Muscle of back (tissue), 11 donors: Measurements from ENCODE around the gene CHKA. TPM values are rescaled to one million over a fixed set of nuclear protein-coding genes. Genes with fewer than 3 reads are reported as not detected.

Source experiments
- DNase-seq, 3 donors: peaks; one replicate each; pipeline versions ENCODE4 v3.0.0 to v3.0.0-alpha.2; 2013
- polyA plus RNA-seq, 10 donors: library from polyadenylated mRNA; unstranded; fragments of 120-200 nt; gene quantifications; one replicate each; pipeline ENCODE4 v1.2.1, GENCODE V29; 2013; ENCODE audit not compliant: insufficient read length in 10 of 10

Gene CHKA
- polyA plus RNA-seq, 10 donors: 8.7 to 33.5 (median 14.9) TPM

- DNase-seq: no peak
These were observed 73.5 kb downstream of the CHKA start for GRCh38 chr11:68047437-68048290.

DNA sequence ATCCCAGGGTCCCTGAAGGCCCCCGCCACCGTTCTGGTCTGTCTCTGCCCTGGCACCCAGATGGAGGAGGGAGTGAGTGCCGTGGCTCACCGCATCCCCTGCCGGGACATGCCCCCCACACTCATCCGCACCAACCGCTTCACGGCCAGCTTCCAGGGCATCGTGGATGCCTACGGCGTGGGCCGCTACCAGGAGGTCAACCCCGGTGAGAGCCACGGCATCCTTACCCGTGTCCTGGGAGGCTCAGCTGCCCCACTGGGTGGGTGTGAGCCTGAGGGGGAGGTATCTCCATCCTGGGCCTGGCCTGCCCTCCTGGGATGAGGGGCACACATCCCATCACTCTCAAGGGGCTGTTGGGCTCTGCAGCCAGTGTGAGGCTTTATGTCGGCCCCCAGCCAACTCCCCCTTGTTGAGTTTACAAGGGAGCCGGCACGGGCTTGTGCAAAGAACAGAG, 76.3 kb downstream of the CHKA start:
- DNase-seq: no peak

DNA sequence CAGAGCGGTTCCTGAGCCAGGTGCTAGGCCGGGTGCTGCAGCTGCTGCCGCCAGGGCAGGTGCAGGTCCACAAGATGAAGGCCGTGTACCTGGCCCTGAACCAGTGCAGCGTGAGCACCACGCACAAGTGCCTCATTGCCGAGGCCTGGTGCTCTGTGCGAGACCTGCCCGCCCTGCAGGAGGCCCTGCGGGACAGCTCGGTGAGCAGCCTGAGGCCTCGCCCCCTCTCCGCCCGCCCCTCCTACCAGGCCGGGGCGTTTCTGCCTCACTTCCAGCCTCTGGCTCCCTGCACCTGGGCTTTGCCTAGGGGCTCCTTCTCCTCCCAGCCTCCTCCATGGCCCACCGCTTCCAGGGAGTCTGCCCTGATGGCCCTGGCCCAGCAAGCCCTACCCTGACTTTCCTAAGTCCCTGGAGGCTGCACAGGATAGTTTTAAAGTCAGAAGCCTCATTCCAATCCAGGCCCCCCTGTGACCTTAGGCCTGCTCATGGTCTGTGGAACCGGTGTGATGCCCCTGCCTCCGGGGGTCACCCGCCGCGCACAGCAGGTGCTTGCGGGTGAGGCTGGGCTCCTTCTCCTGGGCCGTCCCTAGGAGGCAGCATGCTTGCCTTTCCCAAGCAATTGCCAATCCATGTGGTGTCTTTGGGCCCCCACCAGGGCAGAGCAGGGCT, 76.9 kb downstream of the CHKA start:
- no peak for DNase-seq

DNA sequence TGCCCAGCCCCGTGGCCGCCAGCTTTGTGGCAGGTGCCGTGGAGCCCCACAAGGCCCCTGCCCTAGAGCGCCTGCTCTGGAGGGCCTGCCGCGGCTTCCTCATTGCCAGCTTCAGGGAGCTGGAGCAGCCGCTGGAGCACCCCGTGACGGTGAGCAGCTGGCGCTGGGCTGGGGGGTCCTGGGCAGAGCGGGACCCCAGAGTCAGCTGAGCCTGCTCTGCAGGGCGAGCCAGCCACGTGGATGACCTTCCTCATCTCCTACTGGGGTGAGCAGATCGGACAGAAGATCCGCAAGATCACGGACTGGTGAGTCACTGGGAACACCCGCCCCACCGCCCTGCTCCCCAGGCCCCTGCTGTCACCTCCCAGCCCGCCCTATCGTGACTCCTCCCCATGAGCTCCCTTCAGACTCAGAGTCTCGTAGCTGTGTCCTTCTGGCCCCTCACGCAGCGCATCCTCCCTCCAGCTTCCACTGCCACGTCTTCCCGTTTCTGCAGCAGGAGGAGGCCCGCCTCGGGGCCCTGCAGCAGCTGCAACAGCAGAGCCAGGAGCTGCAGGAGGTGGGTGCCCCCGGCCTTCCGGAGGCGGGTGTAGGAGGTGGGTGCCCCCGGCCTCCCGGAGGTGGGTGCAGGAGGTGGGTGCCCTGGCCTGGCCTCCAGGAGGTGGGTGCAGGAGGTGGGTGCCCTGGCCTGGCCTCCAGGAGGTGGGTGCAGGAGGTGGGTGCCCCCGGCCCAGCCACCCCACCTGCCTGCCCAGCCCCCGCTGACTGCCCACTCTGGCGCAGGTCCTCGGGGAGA, 77.6 kb downstream of the CHKA start:
- DNase-seq: peak; percentile 44 to 80 (median 45)

- DNase-seq: no peak
These were observed 78.2 kb downstream of the CHKA start for GRCh38 chr11:68043029-68043348.

DNA sequence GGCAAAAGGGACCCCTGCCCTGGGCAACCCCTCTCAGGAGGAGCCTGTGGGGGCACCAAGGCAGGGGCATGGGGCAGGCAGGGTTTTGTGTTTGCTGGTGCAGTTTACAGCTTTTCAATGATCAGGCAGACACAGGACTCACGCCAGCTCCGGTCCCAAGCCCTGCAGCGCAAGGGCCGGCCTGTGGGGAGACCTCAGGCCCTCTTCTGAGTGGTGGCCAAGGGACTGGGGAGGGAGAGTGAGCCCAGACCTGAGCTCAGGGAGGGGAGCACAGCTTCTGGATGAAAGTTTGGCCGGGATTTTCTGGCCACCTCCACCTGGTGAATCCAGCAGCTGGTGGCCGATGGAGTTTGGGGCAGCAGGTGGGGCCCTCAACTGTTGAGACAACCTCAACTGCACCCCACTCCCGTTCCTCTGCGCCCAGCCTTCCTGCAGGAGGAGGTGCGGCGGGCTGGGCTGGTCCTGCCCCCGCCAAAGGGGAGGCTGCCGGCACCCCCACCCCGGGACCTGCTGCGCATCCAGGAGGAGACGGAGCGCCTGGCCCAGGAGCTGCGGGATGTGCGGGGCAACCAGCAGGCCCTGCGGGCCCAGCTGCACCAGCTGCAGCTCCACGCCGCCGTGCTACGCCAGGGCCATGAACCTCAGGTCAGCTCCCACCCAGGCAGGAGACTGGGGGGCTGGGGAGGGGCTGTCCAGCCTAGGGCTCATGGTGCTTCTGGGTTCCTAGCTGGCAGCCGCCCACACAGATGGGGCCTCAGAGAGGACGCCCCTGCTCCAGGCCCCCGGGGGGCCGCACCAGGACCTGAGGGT, 78.8 kb downstream of the CHKA start:
- DNase-seq: no peak

DNA sequence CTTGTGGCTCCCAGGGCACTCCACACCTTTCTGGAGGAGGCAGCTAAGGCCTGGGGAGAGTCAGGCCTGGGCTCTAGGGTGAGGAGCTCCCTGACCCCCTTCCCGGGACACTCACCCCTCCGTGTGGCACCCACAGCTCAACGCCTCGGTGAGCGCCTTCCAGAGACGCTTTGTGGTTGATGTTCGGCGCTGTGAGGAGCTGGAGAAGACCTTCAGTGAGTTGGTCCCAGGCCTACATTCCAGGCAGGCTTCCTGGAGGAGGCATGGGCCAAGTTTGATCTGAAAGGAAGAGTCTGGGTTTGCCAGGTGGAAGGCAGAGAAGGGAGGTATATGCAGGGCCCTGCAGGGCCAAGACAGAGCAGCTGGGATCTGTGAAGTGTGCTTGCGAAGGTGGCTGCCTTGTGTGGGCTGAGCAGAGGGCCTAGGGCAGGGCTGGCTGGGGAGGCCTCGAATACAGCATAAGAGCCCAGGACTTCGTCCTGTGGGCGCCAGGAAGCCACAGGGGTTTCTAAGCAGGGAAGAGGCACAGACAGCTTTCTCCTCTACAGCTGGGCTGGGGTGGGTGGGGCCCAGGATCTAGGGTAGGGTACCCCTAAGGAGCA, 79.5 kb downstream of the CHKA start:
- no peak for DNase-seq

DNA sequence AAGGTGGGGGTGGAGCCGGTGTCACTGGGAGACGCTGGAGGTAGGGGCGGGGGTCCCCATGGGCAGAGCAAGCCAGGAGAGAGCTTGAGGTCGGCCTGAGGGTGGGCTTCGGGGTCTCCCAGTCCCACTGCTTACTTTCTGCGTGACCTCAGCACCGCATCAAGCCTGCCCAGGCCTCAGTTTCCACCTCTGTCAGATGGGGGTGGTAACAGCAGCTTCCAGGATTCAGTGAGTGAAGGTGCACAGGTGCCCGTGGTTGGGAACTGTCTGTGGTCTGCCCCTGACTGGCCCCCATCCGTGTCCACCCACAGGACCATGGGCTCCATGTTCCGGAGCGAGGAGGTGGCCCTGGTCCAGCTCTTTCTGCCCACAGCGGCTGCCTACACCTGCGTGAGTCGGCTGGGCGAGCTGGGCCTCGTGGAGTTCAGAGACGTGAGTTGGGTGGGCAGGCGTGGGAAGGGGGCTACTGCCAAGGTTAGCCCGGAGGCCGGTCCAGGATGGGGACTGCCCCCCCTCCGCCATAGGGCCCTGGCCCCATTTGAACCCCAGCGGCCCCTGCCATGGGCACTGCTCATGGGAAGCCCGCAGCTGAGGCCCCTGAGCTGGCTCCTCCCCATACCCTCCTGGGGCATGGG, 80.1 kb downstream of the CHKA start:
- no peak for DNase-seq

DNA sequence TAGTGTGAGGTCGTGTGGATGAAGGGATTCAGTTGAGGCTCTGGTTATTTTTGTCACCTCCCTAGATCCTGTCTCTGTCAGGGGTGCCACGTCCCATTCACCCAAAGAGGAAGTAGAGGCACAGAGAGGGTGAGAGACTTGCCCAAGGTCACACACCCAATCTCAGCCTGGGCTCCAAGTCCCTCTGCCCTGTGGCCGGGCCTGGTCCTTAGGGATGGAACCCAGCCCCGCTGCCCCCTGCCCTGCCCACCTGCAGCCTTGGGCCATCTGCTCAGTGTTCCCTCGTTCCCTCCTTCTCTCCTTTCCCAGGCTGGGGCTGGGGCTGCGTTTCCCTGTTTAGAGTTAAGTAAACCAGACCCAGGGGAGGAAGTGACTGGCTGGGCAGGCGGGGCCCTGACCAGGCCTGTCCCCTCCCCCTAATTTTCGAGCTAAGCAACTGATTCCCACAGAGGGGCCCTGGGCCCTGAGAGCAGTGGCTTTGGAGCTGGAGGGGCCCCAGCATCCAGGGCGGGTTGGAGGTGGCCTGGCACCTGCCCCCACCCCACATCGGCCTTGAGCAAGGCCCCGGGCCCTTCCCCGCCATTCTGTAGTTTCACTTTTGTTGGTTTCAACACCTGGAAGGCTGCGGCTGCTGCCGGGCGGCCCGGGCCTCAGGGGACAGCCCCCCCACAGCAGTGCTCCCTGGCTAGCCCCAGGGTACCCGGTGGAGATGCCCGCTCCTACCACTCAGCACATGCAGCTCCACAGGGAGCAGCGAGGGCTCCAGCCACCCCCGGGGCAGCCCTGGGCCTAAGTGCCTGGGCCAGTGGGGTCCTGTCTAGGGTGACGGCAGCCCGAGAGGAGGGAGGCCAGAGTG, 80.9 kb downstream of the CHKA start:
- peak; percentile 54 to 90 (median 72) for DNase-seq

GRCh38 chr11:68039526-68040086, 81.6 kb downstream of the CHKA start:
- peak in 1 of 3 donors; percentile 46 for DNase-seq

DNA sequence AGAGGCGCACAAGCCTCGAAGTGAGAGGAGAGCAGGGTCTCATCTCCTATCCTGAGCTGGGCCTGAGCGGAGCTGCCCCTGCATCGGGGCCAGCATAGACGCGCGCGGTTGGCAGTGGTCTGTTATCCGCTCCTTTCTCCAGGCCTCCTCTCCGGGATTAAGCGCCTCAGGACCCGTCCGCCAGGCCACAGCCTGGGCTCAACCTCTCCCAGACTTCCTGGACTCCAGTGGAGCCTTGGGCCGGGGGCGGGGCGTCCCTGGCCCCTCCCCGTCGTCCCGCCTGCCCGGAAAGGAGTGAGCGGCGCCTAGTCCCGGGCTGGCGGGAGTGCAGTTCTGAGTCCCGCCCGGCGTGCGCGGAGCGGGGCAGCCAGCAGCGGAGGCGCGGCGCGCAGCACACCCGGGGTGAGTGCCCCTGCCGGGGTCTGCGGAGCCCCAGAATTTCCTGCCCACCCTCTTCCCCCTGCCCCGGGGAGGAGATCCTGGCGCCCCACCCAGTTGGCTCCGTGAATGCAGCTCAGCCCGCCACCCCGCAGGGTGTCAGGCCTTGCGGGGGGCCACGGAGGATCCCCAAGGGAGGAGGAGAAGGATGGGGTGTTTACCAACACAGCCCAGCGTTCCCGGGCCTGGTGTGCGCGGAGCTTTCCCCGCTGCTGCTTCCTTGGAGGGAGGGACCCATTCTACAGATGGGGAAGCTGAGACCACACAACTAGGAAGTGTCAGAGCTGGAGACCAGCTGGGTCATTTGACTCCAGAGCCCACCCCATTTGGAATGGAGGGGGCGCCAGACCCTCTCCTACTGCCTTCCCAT, 82.3 kb downstream of the CHKA start, which contains the start of gene TCIRG1:
TCIRG1 (plus strand) TSS at position 308 of the 808 bp plus-strand sequence. CDS start 2,247 bp downstream, outside the sequence.
- peak; percentile 76 to 95 (median 90) for DNase-seq

DNA sequence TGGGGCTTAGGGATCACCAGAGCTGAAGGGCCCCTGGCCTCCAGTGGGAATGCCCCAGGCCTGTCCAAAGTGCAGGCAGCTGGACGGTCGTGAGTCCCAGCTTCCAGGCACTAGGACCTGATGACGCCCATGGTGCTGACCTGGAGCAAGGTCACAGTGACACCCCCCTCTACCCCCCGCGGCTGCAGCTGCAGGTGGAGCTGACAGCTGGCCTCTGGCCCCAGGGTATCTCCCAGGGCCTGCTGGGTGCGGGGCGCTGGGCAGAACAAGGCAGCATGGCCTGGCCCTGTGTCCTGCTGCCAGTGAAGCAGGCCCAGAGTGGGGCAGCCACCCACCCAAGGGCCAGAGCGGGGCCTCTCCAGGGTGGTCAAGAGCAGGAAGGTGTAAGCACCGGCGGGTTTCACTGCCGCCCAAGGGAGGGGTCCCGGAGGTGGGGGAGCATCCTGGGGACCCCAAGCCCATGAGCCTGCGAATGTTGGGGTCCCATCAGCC, 82.9 kb downstream of the CHKA start:
- DNase-seq: no peak

- no peak for DNase-seq
These were observed 83.6 kb downstream of the CHKA start for GRCh38 chr11:68037411-68038225.

GRCh38 chr11:68036717-68037239, 84.4 kb downstream of the CHKA start:
- DNase-seq: no peak

DNA sequence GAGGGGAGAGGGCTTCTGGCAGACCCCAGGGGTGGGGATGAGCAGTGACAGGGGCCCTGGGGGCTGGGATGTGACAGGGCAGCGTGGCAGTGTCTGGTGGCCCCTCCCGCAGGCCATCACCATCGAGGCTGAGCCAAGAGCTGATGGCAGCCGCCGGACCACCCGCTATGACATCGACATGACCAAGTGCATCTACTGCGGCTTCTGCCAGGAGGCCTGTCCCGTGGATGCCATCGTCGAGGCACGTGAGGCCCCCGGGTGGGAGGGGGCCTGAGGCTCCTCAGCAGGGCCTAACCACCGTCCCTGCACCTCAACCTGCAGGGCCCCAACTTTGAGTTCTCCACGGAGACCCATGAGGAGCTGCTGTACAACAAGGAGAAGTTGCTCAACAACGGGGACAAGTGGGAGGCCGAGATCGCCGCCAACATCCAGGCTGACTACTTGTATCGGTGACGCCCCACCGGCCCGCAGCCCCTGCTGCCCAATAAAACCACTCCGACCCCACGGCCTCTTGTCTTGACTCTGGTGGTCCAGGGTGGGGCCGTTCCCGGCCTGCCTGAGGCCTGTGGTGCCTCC, 85.0 kb downstream of the CHKA start:
- DNase-seq: no peak

DNA sequence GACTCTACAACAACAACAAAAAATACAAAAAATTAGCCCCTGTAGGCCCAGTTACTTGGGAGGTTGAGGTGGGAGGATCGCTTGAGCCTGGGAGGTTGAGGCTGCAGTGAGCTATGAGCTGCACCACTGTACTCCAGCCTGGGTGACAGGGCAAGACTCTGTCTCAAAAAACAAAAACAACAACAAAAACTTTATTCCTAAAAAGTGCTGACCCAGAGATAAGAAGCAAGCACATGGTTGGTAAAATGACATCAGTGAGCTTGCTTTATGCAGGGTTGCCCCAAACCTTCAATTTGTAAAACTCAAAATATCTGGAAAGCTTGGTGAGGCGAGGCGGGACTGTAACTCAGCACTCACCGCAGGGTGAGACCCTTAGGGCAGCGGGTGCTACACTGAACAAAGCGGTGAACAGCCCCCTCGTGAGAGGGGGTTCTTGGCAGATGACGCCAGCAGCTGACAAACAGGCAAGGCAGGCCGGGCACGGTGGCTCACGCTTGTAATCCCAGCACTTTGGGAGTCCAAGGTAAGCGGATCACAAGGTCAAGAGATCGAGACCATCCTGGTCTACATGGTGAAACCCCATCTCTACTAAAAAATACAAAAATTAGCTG, 85.8 kb downstream of the CHKA start:
- DNase-seq: no peak
